Left lung (tissue), 10 donors: Measurements from ENCODE around the gene HOMER3. TPM values are rescaled to one million over a fixed set of nuclear protein-coding genes. Genes with fewer than 3 reads are reported as not detected.

ENCODE experiments used
- ATAC-seq: fragments of 200-7000 bp; cut with Tn5 transposase; one replicate; pipeline ENCODE4 v1.9.1; 2020; ENCODE audit warnings: moderate library complexity
- DNase-seq, 4 donors: peaks; one replicate each; pipeline ENCODE4 v3.0.0-alpha.2; 2013 to 2020
- H3K27ac ChIP-seq, 2 donors: fragments of 200-600 bp; sonication (generic) in 1 of 2; one replicate each; pipeline versions ENCODE4 v1.5.0 to v1.8.0; 2020 to 2021
- H3K27me3 ChIP-seq, 2 donors: fragments of 200-600 bp; sonication (generic) in 1 of 2; one replicate each; pipeline versions ENCODE4 v1.5.0 to v1.8.0; 2020 to 2021
- H3K36me3 ChIP-seq, 2 donors: fragments of 200-600 bp; sonication (generic) in 1 of 2; one replicate each; pipeline versions ENCODE4 v1.5.0 to v1.8.0; 2020 to 2021
- H3K4me1 ChIP-seq, 2 donors: fragments of 200-600 bp; one replicate each; pipeline ENCODE4 v1.8.0; 2021
- H3K4me3 ChIP-seq, 2 donors: fragments of 200-600 bp; sonication (generic) in 1 of 2; one replicate each; pipeline versions ENCODE4 v1.5.0 to v1.8.0; 2020 to 2021; ENCODE audit warnings: mild to moderate bottlenecking in 1 of 2
- H3K9me3 ChIP-seq, 2 donors: fragments of 200-600 bp; sonication (generic) in 1 of 2; one replicate each; pipeline versions ENCODE4 v1.5.0 to v1.8.0; 2020 to 2021
- CTCF ChIP-seq, 2 donors: fragments of 200-600 bp; sonication (generic) in 1 of 2; IDR thresholded peaks; one replicate each; pipeline versions ENCODE4 v1.5.0 to v1.8.0; 2021; ENCODE audit warnings: antibody characterized with exemption in 2 of 2
- intact Hi-C, 2 donors: fragments of 100-400 bp; cut with DNase I; formaldehyde crosslinking; loops; one replicate each; pipeline versions ENCODE4 v1.11.2 to v1.14.2; 2022
- polyA plus RNA-seq, 6 donors: library from polyadenylated mRNA; unstranded; fragments of 120-200 nt; gene quantifications; one replicate each; pipeline ENCODE4 v1.2.1, GENCODE V29; 2013; ENCODE audit not compliant: insufficient read length in 6 of 6
- total RNA-seq, 2 donors: library from RNA; stranded (reverse); fragmentation: NEBNext Ultra II Directional; extraction: Animal tissue kit (Norgen Biotek cat#: 25700); gene quantifications; one replicate each; pipeline ENCODE4 v1.2.1, GENCODE V29; 2021
- donor health status: DM: no; HTN: yes; CAD: no.
- donor health status: DM: no; HTN: no; CAD: no.

The HOMER3 gene
- total and polyA plus RNA-seq, 8 donors: 27.6 to 68.0 (median 53.0) TPM

GRCh38 chr19:18975869-18976268 is 34.9 kb upstream of the HOMER3 start:
- no peak for TF ChIP-seq CTCF (IDR thresholded peaks at IDR 0.05)

GRCh38 chr19:18975011-18975410 is 34.0 kb upstream of the HOMER3 start:
- no peaks in the 10 kb centered on the region for H3K36me3 ChIP-seq
- intact Hi-C loops: no loop called here
- TF ChIP-seq CTCF (IDR thresholded peaks at IDR 0.05): no peak
- H3K27ac ChIP-seq: no peak overlapping the region
- DNase-seq: no peak
- H3K9me3 ChIP-seq: no peaks in the 10 kb centered on the region
- H3K27me3 ChIP-seq: no peaks in the 10 kb centered on the region
- no peak for ATAC-seq
- peaks cover 3 to 50% of the 10 kb centered on the region in 2 donors for H3K4me1 ChIP-seq
- H3K4me3 ChIP-seq: no peak overlapping the region

More at GRCh38 chr19:18975869-18976268, 34.9 kb upstream of the HOMER3 start:
- H3K4me1 ChIP-seq: peaks cover 3 to 41% of the 10 kb centered on the region in 2 donors
- intact Hi-C loops: no loop called here
- no peaks in the 10 kb centered on the region for H3K27me3 ChIP-seq
- no peak overlapping the region for H3K4me3 ChIP-seq
- H3K27ac ChIP-seq: no peak overlapping the region
- H3K36me3 ChIP-seq: no peaks in the 10 kb centered on the region
- no peak for DNase-seq
- no peak for ATAC-seq
- H3K9me3 ChIP-seq: no peaks in the 10 kb centered on the region

DNA sequence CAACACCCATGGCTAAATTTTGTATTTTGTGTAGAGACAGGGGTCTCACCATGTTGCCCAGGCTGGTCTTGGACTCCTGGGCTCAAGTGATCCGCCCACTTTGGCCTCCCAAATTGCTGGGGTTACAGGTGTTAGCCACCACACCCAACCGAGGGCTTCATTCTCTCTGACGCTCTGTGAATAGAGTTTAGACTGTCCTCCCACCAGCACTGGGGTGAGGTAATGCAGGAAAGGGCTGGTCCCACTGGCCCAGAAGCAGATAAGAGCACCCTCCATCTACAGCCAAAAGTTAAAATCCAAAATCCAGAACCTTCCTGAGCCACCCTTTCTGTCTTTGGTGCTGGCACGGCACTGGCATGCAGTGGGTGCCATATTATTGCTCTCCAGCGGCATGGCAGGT is 31.8 kb upstream of the HOMER3 start:
- H3K27ac ChIP-seq: peak overlapping the region; percentile 41 to 95

GRCh38 chr19:18972301-18972811 is 31.3 kb upstream of the HOMER3 start:
- intact Hi-C loops: no loop called here
- DNase-seq: peak in 2 of 4 donors; percentile 21 to 37
- H3K36me3 ChIP-seq: no peaks in the 10 kb centered on the region
- no peak for TF ChIP-seq CTCF (IDR thresholded peaks at IDR 0.05)
- H3K4me1 ChIP-seq: peaks cover 7 to 76% of the 10 kb centered on the region in 2 donors
- H3K27me3 ChIP-seq: no peaks in the 10 kb centered on the region
- H3K27ac ChIP-seq: peak overlapping the region; percentile 41 to 95
- H3K4me3 ChIP-seq: no peak overlapping the region
- no peaks in the 10 kb centered on the region for H3K9me3 ChIP-seq
- peak; percentile 42 for ATAC-seq

More for the DNA sequence above, 31.8 kb upstream of the HOMER3 start:
- intact Hi-C loops: no loop called here
- ATAC-seq (no peak), DNase-seq (no peak)
- no peaks in the 10 kb centered on the region for H3K36me3 ChIP-seq
- H3K4me1 ChIP-seq: peaks cover 7 to 71% of the 10 kb centered on the region in 2 donors
- H3K4me3 ChIP-seq: no peak overlapping the region
- no peak for TF ChIP-seq CTCF (IDR thresholded peaks at IDR 0.05)
- no peaks in the 10 kb centered on the region for H3K27me3 ChIP-seq
- H3K9me3 ChIP-seq: no peaks in the 10 kb centered on the region

DNA sequence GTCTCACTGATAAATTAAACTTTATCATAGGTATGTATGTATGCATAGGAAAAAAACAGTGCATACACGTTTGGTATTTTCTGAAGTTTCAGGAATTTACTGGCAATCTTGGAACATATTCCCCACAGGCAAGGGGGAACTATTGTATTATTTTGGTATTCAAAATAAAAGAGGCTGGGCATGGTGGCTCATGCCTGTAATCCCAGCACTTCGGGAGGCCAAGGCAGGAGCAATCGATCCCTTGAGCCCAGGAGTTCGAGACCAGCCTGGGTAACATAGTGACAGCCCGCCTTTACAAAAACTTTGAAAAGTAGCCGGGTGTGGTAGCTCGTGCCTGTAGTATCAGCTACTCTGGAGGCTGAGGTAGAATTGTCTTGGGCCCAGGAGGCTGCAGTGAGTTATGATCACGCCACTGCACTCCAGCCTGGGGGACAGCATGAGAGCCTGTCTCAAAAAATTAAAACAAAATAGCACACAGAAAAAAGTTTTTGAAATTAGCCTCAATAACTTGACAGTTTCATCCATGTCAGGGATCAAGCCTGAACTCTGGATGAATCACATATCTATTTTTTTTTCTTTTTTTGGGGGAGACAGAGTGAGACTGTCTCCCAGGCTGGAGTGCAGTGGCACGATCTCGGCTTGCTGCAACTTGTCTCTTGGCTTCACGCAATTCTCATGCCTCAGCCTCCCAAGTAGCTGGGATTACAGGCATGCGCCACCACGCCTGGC is 29.1 kb upstream of the HOMER3 start:
- H3K4me3 ChIP-seq: no peak overlapping the region
- H3K9me3 ChIP-seq: no peaks in the 10 kb centered on the region
- intact Hi-C loops: no loop called here
- peaks cover 7 to 84% of the 10 kb centered on the region in 2 donors for H3K4me1 ChIP-seq
- no peak for TF ChIP-seq CTCF (IDR thresholded peaks at IDR 0.05)
- no peak for ATAC-seq
- no peak for DNase-seq
- no peaks in the 10 kb centered on the region for H3K27me3 ChIP-seq
- H3K36me3 ChIP-seq: no peaks in the 10 kb centered on the region
- H3K27ac ChIP-seq: peak overlapping the region; percentile 31 to 95
